OCI-LY7 (cell line): ENCODE results near the gene BCAT1. TPM values are rescaled to one million over a fixed set of nuclear protein-coding genes. Genes with fewer than 3 reads are reported as not detected.

ENCODE experiments used
- BruUV-seq: library from RNA; stranded (reverse); fragments of 400-500 nt; replicated peaks from 2 replicates; lab custom pipeline; 2021; lab: Mats Ljungman, UMichigan
- CTCF ChIA-PET: fragments of 300-600 bp; sonication (Branson Sonifier 250); formaldehyde crosslinking; loops from one replicate; lab custom pipeline; 2022; ENCODE audit warnings: antibody characterized with exemption; ENCODE audit not compliant: unreplicated experiment; lab: Charles Lee
- POLR2A ChIA-PET: fragments of 300-600 bp; sonication (Branson Sonifier 250); formaldehyde crosslinking; loops from one replicate; lab custom pipeline; 2022; ENCODE audit warnings: antibody characterized with exemption; lab: Charles Lee
- DNase-seq: peaks from one replicate; pipeline ENCODE4 v3.0.0-alpha.2; 2015; ENCODE audit warnings: low spot score
- H2AFZ ChIP-seq: fragments of 200-600 bp; sonication (generic), shearing (Covaris generic); 2 replicates; pipeline ENCODE4 v1.6.1; 2014; ENCODE audit warnings: mild to moderate bottlenecking, antibody characterized with exemption, low read length, moderate library complexity
- H3K27ac ChIP-seq: fragments of 200-600 bp; sonication (generic); 2 replicates; pipeline ENCODE4 v1.5.1; 2014; ENCODE audit warnings: mixed run types, low read depth, mild to moderate bottlenecking, moderate library complexity, low read length, inconsistent platforms; ENCODE audit not compliant: poor library complexity, severe bottlenecking
- H3K36me3 ChIP-seq: fragments of 200-600 bp; sonication (generic); 2 replicates; pipeline ENCODE4 v1.6.1; 2014; ENCODE audit warnings: mild to moderate bottlenecking, antibody characterized with exemption, low read length, moderate library complexity, mixed read lengths; ENCODE audit not compliant: insufficient read depth
- H3K4me1 ChIP-seq: fragments of 200-600 bp; sonication (generic); 2 replicates; pipeline ENCODE4 v1.5.1; 2014; ENCODE audit warnings: mild to moderate bottlenecking, low read length; ENCODE audit not compliant: insufficient read depth, poor library complexity, severe bottlenecking
- H3K4me2 ChIP-seq: fragments of 200-600 bp; sonication (generic); 2 replicates; pipeline ENCODE4 v1.6.1; 2014; ENCODE audit warnings: mild to moderate bottlenecking, low read length
- H3K4me3 ChIP-seq: fragments of 200-600 bp; sonication (generic); 2 replicates; pipeline ENCODE4 v1.5.1; 2014; ENCODE audit warnings: mild to moderate bottlenecking, low read depth, low read length; ENCODE audit not compliant: poor library complexity, severe bottlenecking
- H3K79me2 ChIP-seq: fragments of 200-600 bp; sonication (generic); 2 replicates; pipeline ENCODE4 v1.6.1; 2016; ENCODE audit warnings: low read depth, mild to moderate bottlenecking, low read length, moderate library complexity, mixed read lengths; ENCODE audit not compliant: insufficient read depth
- H3K9me2 ChIP-seq: fragments of 200-600 bp; sonication (generic); 2 replicates; pipeline ENCODE4 v1.6.1; 2016; ENCODE audit warnings: mild to moderate bottlenecking, low read length, mixed read lengths; ENCODE audit not compliant: insufficient read depth
- H3K9me3 ChIP-seq: fragments of 200-600 bp; sonication (generic); 2 replicates; pipeline ENCODE4 v1.6.1; 2014; ENCODE audit warnings: mild to moderate bottlenecking, mixed run types, low read length, mixed read lengths
- H4K20me1 ChIP-seq: fragments of 200-600 bp; sonication (generic); 2 replicates; pipeline ENCODE4 v1.6.1; 2014; ENCODE audit warnings: mild to moderate bottlenecking, antibody characterized with exemption, low read length, moderate library complexity, mixed read lengths; ENCODE audit not compliant: insufficient read depth
- EZH2phosphoT487 ChIP-seq: fragments of 200-600 bp; sonication (generic); IDR thresholded peaks from 2 replicates; pipeline ENCODE4 v1.6.1; 2018; ENCODE audit warnings: low read depth, borderline replicate concordance, mild to moderate bottlenecking, mixed run types, antibody characterized with exemption, low read length, moderate library complexity, mixed read lengths
- intact Hi-C: fragments of 100-400 bp; cut with micrococcal nuclease; formaldehyde crosslinking; loops from one replicate; pipeline ENCODE4 v1.10.0; 2022; ENCODE audit not compliant: unreplicated experiment
- total RNA-seq, 2 experiments: library from RNA; depleted of rRNA in 1 of 2; stranded (reverse); fragments of >200 nt in 1 of 2; shearing (Covaris generic) in 1 of 2; gene quantifications; 2 replicates each; pipeline ENCODE4 v1.2.3, GENCODE V29; 2014 to 2022
- TF ChIP-seq, protein P1 (sequence below): fragments of 200-600 bp; sonication (generic); conservative IDR thresholded peaks from 2 replicates; pipeline ENCODE4 v1.5.1; 2014; ENCODE audit warnings: mild to moderate bottlenecking, antibody characterized with exemption, low read length, moderate library complexity, mixed read lengths

The BCAT1 gene
- total RNA-seq, 2 experiments from 2014 or later, result 121 to 207 TPM

DNA sequence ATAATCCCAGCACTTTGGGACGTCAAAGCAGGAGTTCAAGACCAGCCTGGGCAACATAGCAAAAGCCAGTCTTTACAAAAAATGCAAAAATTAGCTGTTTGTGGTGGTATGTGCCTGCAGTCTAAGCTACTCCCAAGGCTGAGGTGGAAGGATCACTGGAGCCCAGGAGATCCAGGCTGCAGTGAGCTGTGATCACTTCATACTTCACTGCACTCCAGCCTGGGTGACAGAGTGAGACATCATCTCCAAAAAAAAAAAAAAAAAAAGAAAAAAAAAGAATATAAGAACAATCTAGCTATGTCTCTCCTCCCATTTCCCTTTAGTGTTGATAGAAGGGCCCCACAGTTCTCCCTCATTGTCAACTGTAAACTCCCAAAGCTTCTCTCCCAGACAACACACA, 3.5 kb upstream of the BCAT1 start:
- ChIA-PET CTCF (interaction anchor here (0.6 to 1.1 kb wide), 3 partner anchors 44 to 812 kb away, joined by 3 read pairs; a partner anchor contains a TSS), POLR2A (interaction anchor here (0.6 to 2.0 kb wide), 11 partner anchors 10 to 205 kb away, joined by 3 to 8 read pairs (median 5); no protein-coding TSS in a partner anchor)
- DNase-seq, result no peak
- Histone ChIP-seq H3K27ac (peak overlapping the region; percentile 46), H4K20me1 (no peaks in the 10 kb centered on the region), H2AFZ (0 out of 2 replicates have a peak overlapping the region, but pooled peaks have one; percentile 51), H3K9me3 (no peaks in the 10 kb centered on the region), H3K4me1 (peaks cover 38% of the 10 kb centered on the region), H3K36me3 (no peaks in the 10 kb centered on the region), H3K4me2 (peak overlapping the region; percentile 89), H3K9me2 (no peaks in the 10 kb centered on the region), H3K4me3 (no peak overlapping the region), H3K79me2 (peaks cover 19% of the 10 kb centered on the region)
- TF ChIP-seq, protein P1, sequence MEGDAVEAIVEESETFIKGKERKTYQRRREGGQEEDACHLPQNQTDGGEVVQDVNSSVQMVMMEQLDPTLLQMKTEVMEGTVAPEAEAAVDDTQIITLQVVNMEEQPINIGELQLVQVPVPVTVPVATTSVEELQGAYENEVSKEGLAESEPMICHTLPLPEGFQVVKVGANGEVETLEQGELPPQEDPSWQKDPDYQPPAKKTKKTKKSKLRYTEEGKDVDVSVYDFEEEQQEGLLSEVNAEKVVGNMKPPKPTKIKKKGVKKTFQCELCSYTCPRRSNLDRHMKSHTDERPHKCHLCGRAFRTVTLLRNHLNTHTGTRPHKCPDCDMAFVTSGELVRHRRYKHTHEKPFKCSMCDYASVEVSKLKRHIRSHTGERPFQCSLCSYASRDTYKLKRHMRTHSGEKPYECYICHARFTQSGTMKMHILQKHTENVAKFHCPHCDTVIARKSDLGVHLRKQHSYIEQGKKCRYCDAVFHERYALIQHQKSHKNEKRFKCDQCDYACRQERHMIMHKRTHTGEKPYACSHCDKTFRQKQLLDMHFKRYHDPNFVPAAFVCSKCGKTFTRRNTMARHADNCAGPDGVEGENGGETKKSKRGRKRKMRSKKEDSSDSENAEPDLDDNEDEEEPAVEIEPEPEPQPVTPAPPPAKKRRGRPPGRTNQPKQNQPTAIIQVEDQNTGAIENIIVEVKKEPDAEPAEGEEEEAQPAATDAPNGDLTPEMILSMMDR, result no peak
- TF ChIP-seq EZH2phosphoT487, result no peak
- BruUV-seq, result no TSS peak
- intact Hi-C loops, result no loop called here

- Histone ChIP-seq H3K27ac (peak overlapping the region; percentile 70), H3K36me3 (peaks cover 13% of the 10 kb centered on the region), H4K20me1 (no peaks in the 10 kb centered on the region), H3K4me3 (no peak overlapping the region), H3K4me1 (peaks cover 53% of the 10 kb centered on the region), H3K4me2 (peak overlapping the region; percentile 89), H3K79me2 (peaks cover 40% of the 10 kb centered on the region), H2AFZ (peak overlapping the region; percentile 92), H3K9me3 (no peaks in the 10 kb centered on the region), H3K9me2 (no peaks in the 10 kb centered on the region)
- ChIA-PET POLR2A (interaction anchor here (0.7 to 1.1 kb wide), 3 partner anchors 42 to 101 kb away, joined by 3 to 4 read pairs (median 3); no protein-coding TSS in a partner anchor), CTCF (no interaction called here)
- intact Hi-C loops, result no loop called here
- BruUV-seq, result no TSS peak
- no peak for DNase-seq
- TF ChIP-seq EZH2phosphoT487, result no peak
- TF ChIP-seq, protein P1, result no peak
Measured at GRCh38 chr12:24950231-24950834, 1.4 kb upstream of the BCAT1 start.

GRCh38 chr12:24948420-24948756, 513 bp downstream of the BCAT1 start:
- ChIA-PET CTCF (no interaction called here), POLR2A (interaction anchor here (1.0 to 2.8 kb wide), 5 partner anchors 48 to 108 kb away, joined by 3 to 13 read pairs (median 6); no protein-coding TSS in a partner anchor)
- Histone ChIP-seq H3K4me1 (peaks cover 59% of the 10 kb centered on the region), H3K4me3 (peak overlapping the region; percentile 79), H2AFZ (peak overlapping the region; percentile 92; the same call in 1 of the 2 replicates), H3K79me2 (peaks cover 58% of the 10 kb centered on the region), H4K20me1 (0 out of 2 replicates have a peak, but pooled peaks cover 6% of the 10 kb centered on the region), H3K36me3 (peaks cover 28% of the 10 kb centered on the region), H3K9me2 (no peaks in the 10 kb centered on the region), H3K27ac (peak overlapping the region; percentile 70), H3K4me2 (peak overlapping the region; percentile 89), H3K9me3 (no peaks in the 10 kb centered on the region)
- no peak for TF ChIP-seq EZH2phosphoT487
- TF ChIP-seq, protein P1, result no peak
- intact Hi-C loops, result loop anchor here (2.0 to 5.0 kb wide), 2 partner anchors 109 to 302 kb away; partner anchors contain the start of gene KRAS
- no TSS peak for BruUV-seq
- peak; percentile 59 for DNase-seq
